SK-N-SH (cell line): ENCODE measurements around the gene PPP1R1A. TPM values are rescaled to one million over a fixed set of nuclear protein-coding genes. Genes with fewer than 3 reads are reported as not detected.

Experiments
- CTCF ChIA-PET: fragments of 300-600, 350-600 bp; formaldehyde crosslinking; extraction: SDS; loops from one replicate; lab custom pipeline; 2021; lab: Yijun Ruan, JAX
- POLR2A ChIA-PET: fragments of 350-600 bp; sonication (Branson Sonifier 250); formaldehyde crosslinking; extraction: SDS; loops from one replicate; lab custom pipeline; 2020; ENCODE audit warnings: antibody characterized with exemption, inconsistent platforms; lab: Yijun Ruan, JAX
- DNase-seq: peaks from one replicate; pipeline ENCODE4 v3.0.0; 2012
- H2AFZ ChIP-seq: fragments of 200-600 bp; sonication (generic); 2 replicates; pipeline ENCODE4 v1.8.1; 2016; ENCODE audit warnings: antibody characterized with exemption, mild to moderate bottlenecking, low read depth
- H3F3A ChIP-seq: fragments of 200-600 bp; sonication (generic); replicated peaks from 2 replicates; pipeline ENCODE3; 2016; ENCODE audit warnings: antibody characterized with exemption, mild to moderate bottlenecking; ENCODE audit not compliant: insufficient read depth
- H3K27ac ChIP-seq, 2 experiments: fragments of 200-500 bp in 1 of 2; fragments of 200-600 bp in 1 of 2; sonication (Bioruptor generic) in 1 of 2; sonication (generic), shearing (Covaris generic) in 1 of 2; 2 replicates each; pipeline versions ENCODE4 v1.5.1 to v1.6.1; 2014 to 2016; ENCODE audit warnings: low read depth in 2 of 2, inconsistent platforms in 1 of 2, low read length in 1 of 2, mild to moderate bottlenecking in 1 of 2, mixed read lengths in 1 of 2
- H3K27me3 ChIP-seq: fragments of 200-600 bp; sonication (generic), shearing (Covaris generic); 2 replicates; pipeline ENCODE4 v1.6.1; 2016; ENCODE audit warnings: mixed run types; ENCODE audit not compliant: insufficient read depth
- H3K36me3 ChIP-seq, 2 experiments: fragments of 200-500 bp in 1 of 2; fragments of 200-600 bp in 1 of 2; sonication (Bioruptor generic) in 1 of 2; sonication (generic) in 1 of 2; replicated peaks in 1 of 2; 2 replicates each; pipeline versions ENCODE3 to v1.5.1; 2014 to 2016; ENCODE audit warnings: low read length in 1 of 2, mild to moderate bottlenecking in 1 of 2; ENCODE audit not compliant: insufficient read depth in 2 of 2, control insufficient read depth in 1 of 2
- H3K4me1 ChIP-seq, 2 experiments: fragments of 200-500 bp in 1 of 2; fragments of 200-600 bp in 1 of 2; sonication (Bioruptor generic) in 1 of 2; sonication (generic), shearing (Covaris generic) in 1 of 2; 2 replicates each; pipeline versions ENCODE4 v1.5.1 to v1.6.1; 2014 to 2016; ENCODE audit warnings: low read depth in 1 of 2, low read length in 1 of 2, mixed run types in 1 of 2; ENCODE audit not compliant: insufficient read depth in 2 of 2, control insufficient read depth in 1 of 2
- H3K4me2 ChIP-seq: fragments of 200-600 bp; sonication (generic), shearing (Covaris generic); 2 replicates; pipeline ENCODE4 v1.6.1; 2017; ENCODE audit warnings: mixed run types
- H3K4me3 ChIP-seq, 2 experiments: fragments of 200-500 bp in 1 of 2; fragments of 200-600 bp in 1 of 2; sonication (Bioruptor generic) in 1 of 2; sonication (generic), shearing (Covaris generic) in 1 of 2; 2 replicates each; pipeline versions ENCODE4 v1.5.1 to v1.8.1; 2014 to 2016; ENCODE audit warnings: low read depth in 2 of 2, inconsistent platforms in 1 of 2, low read length in 1 of 2, mild to moderate bottlenecking in 1 of 2, mixed read lengths in 1 of 2, moderate library complexity in 1 of 2
- H3K79me2 ChIP-seq: fragments of 200-600 bp; sonication (generic); 2 replicates; pipeline ENCODE4 v1.8.1; 2017; ENCODE audit warnings: mild to moderate bottlenecking; ENCODE audit not compliant: insufficient read depth
- H3K9ac ChIP-seq: fragments of 200-600 bp; sonication (generic); 2 replicates; pipeline ENCODE4 v1.6.1; 2017; ENCODE audit warnings: mixed run types
- H3K9me2 ChIP-seq: fragments of 200-600 bp; sonication (generic); 2 replicates; pipeline ENCODE4 v1.6.1; 2017; ENCODE audit warnings: mixed run types
- H3K9me3 ChIP-seq: fragments of 200-600 bp; sonication (generic); 2 replicates; pipeline ENCODE4 v1.6.1; 2017; ENCODE audit warnings: mixed run types, mild to moderate bottlenecking, moderate library complexity
- H4K20me1 ChIP-seq: fragments of 200-600 bp; sonication (generic); 2 replicates; pipeline ENCODE4 v1.6.1; 2017; ENCODE audit warnings: mild to moderate bottlenecking, mixed run types; ENCODE audit not compliant: insufficient read depth
- EP300 ChIP-seq, 2 experiments: IDR thresholded peaks; 2 replicates each; pipeline versions ENCODE4 v1.4.0 to v1.6.1; 2012; ENCODE audit warnings: borderline replicate concordance in 1 of 2, low read depth in 1 of 2, low read length in 1 of 2
- FOXJ3 ChIP-seq: sonication (generic); formaldehyde crosslinking; IDR thresholded peaks from 2 replicates; pipeline ENCODE4 v1.5.1; 2020; ENCODE audit warnings: mild to moderate bottlenecking, missing genetic modification reagents
- FOXM1 ChIP-seq: IDR thresholded peaks from 2 replicates; pipeline ENCODE4 v1.4.0; 2012; ENCODE audit warnings: low read depth, mild to moderate bottlenecking
- JUND ChIP-seq: IDR thresholded peaks from 2 replicates; pipeline ENCODE4 v1.4.0; 2012
- MEF2A ChIP-seq: IDR thresholded peaks from 2 replicates; pipeline ENCODE4 v1.4.0; 2012; ENCODE audit warnings: low read depth, borderline replicate concordance
- MXI1 ChIP-seq: IDR thresholded peaks from 2 replicates; pipeline ENCODE4 v1.6.1; 2012; ENCODE audit warnings: mild to moderate bottlenecking, low read depth, low read length, improper control_type of control experiment
- NFIC ChIP-seq: IDR thresholded peaks from 2 replicates; pipeline ENCODE4 v1.4.0; 2012; ENCODE audit warnings: borderline replicate concordance
- POLR2AphosphoS5 ChIP-seq: IDR thresholded peaks from 2 replicates; pipeline ENCODE4 v1.6.1; 2012; ENCODE audit warnings: low read depth, low read length
- SIN3A ChIP-seq: IDR thresholded peaks from 2 replicates; pipeline ENCODE4 v1.6.1; 2012; ENCODE audit warnings: low read depth, mild to moderate bottlenecking, low read length, moderate library complexity, borderline replicate concordance
- SMC3 ChIP-seq: IDR thresholded peaks from 2 replicates; pipeline ENCODE4 v1.6.1; 2012; ENCODE audit warnings: low read depth, low read length, improper control_type of control experiment
- TAF1 ChIP-seq: IDR thresholded peaks from 2 replicates; pipeline ENCODE4 v1.6.1; 2012; ENCODE audit warnings: low read depth, mild to moderate bottlenecking, low read length, moderate library complexity, borderline replicate concordance
- TEAD4 ChIP-seq: IDR thresholded peaks from 2 replicates; pipeline ENCODE4 v1.4.0; 2012; ENCODE audit warnings: mild to moderate bottlenecking, borderline replicate concordance; ENCODE audit not compliant: insufficient read depth
- YY1 ChIP-seq: IDR thresholded peaks from 2 replicates; pipeline ENCODE4 v1.4.0; 2012; ENCODE audit warnings: low read depth, mild to moderate bottlenecking
- WGBS: methylation state at CpG from one replicate; pipeline ENCODE4 v1.1.6; 2017; ENCODE audit warnings: low lambda C conversion rate; 5-methylcytosine and 5-hydroxymethylcytosine counted together
- polyA plus RNA-seq, 3 experiments: library from polyadenylated mRNA; depleted of rRNA; stranded (reverse); fragments of >200 nt; gene quantifications; 2 replicates each; pipeline ENCODE4 v1.2.3, GENCODE V29; 2012
- TF ChIP-seq, protein P1 (sequence below): IDR thresholded peaks from 2 replicates; pipeline ENCODE4 v1.6.1; 2012; ENCODE audit warnings: mild to moderate bottlenecking, low read depth, low read length, moderate library complexity
- TF ChIP-seq, protein P2 (sequence below): fragments of 150-350 bp; IDR thresholded peaks from 2 replicates; pipeline ENCODE4 v1.6.1; 2016; ENCODE audit warnings: mild to moderate bottlenecking, low read depth, low read length
- TF ChIP-seq, protein P3 (sequence below): IDR thresholded peaks from 2 replicates; pipeline ENCODE4 v1.4.0; 2012; ENCODE audit warnings: low read depth, borderline replicate concordance
- TF ChIP-seq, protein P4 (sequence below): fragments of 200-600 bp; sonication (generic); IDR thresholded peaks from 2 replicates; pipeline ENCODE4 v1.6.1; 2017; ENCODE audit warnings: antibody characterized with exemption, mild to moderate bottlenecking, moderate library complexity

PPP1R1A gene
- polyA plus RNA-seq, 1 of the 3 experiments (the other 2 are of a cell fraction) = not detected

DNA sequence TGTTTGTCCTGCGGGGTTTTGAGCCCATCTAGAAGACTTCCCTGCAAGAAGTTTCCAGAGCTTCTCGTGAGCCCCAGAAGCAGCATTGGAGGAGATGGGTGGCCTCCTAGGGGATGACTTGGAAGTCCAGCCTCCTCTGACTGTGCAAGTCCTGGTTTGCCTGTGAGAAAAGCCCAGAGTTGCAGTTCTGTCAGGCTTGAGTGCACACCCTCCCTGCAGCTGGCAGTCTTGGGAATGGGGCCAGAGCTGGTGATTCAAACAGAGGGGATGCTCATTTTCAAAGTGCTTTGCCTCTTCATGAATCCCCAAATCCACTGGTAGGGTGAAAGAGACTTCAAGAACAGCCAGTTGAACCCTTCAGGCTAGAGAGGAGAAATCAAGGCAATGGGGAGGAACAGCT, 3.9 kb upstream of the PPP1R1A start:
- POLR2A ChIA-PET = no interaction called here
- H3K4me3 ChIP-seq = no peak overlapping the region
- no peak for DNase-seq

More for the DNA sequence above, 3.9 kb upstream of the PPP1R1A start:
- Histone ChIP-seq H3K79me2 (no peaks in the 10 kb centered on the region), H3F3A (no peaks in the 10 kb centered on the region), H3K9me3 (no peaks in the 10 kb centered on the region), H3K27me3 (peaks cover 68% of the 10 kb centered on the region), H2AFZ (no peak overlapping the region), H3K4me1 (no peaks in the 10 kb centered on the region), H3K36me3 (no peaks in the 10 kb centered on the region), H4K20me1 (no peaks in the 10 kb centered on the region), H3K9me2 (no peaks in the 10 kb centered on the region), H3K9ac (no peak overlapping the region), H3K4me2 (no peak overlapping the region), H3K27ac (no peak overlapping the region)
- CTCF ChIA-PET = interaction anchor here (1.2 to 1.6 kb wide), 3 partner anchors 10 to 13 kb away, joined by 3 to 9 read pairs (median 5); no protein-coding TSS in a partner anchor
- TF ChIP-seq SIN3A (no peak), MEF2A (no peak), EP300 (IDR thresholded peaks at IDR 0.05; ENCODE audit: borderline replicate concordance in 1 of 2, low read depth in 1 of 2, low read length in 1 of 2) (no peak), MXI1 (no peak), FOXJ3 (CRISPR knock-in tag) (no peak), NFIC (no peak), POLR2AphosphoS5 (no peak), YY1 (no peak), TAF1 (no peak), JUND (no peak), FOXM1 (no peak), TEAD4 (no peak), SMC3 (no peak)
- TF ChIP-seq, protein P1, sequence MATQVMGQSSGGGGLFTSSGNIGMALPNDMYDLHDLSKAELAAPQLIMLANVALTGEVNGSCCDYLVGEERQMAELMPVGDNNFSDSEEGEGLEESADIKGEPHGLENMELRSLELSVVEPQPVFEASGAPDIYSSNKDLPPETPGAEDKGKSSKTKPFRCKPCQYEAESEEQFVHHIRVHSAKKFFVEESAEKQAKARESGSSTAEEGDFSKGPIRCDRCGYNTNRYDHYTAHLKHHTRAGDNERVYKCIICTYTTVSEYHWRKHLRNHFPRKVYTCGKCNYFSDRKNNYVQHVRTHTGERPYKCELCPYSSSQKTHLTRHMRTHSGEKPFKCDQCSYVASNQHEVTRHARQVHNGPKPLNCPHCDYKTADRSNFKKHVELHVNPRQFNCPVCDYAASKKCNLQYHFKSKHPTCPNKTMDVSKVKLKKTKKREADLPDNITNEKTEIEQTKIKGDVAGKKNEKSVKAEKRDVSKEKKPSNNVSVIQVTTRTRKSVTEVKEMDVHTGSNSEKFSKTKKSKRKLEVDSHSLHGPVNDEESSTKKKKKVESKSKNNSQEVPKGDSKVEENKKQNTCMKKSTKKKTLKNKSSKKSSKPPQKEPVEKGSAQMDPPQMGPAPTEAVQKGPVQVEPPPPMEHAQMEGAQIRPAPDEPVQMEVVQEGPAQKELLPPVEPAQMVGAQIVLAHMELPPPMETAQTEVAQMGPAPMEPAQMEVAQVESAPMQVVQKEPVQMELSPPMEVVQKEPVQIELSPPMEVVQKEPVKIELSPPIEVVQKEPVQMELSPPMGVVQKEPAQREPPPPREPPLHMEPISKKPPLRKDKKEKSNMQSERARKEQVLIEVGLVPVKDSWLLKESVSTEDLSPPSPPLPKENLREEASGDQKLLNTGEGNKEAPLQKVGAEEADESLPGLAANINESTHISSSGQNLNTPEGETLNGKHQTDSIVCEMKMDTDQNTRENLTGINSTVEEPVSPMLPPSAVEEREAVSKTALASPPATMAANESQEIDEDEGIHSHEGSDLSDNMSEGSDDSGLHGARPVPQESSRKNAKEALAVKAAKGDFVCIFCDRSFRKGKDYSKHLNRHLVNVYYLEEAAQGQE = no peak
- TF ChIP-seq, protein P2, sequence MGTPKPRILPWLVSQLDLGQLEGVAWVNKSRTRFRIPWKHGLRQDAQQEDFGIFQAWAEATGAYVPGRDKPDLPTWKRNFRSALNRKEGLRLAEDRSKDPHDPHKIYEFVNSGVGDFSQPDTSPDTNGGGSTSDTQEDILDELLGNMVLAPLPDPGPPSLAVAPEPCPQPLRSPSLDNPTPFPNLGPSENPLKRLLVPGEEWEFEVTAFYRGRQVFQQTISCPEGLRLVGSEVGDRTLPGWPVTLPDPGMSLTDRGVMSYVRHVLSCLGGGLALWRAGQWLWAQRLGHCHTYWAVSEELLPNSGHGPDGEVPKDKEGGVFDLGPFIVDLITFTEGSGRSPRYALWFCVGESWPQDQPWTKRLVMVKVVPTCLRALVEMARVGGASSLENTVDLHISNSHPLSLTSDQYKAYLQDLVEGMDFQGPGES = no peak
- TF ChIP-seq, protein P3, sequence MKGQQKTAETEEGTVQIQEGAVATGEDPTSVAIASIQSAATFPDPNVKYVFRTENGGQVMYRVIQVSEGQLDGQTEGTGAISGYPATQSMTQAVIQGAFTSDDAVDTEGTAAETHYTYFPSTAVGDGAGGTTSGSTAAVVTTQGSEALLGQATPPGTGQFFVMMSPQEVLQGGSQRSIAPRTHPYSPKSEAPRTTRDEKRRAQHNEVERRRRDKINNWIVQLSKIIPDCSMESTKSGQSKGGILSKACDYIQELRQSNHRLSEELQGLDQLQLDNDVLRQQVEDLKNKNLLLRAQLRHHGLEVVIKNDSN = no peak
- TF ChIP-seq, protein P4, sequence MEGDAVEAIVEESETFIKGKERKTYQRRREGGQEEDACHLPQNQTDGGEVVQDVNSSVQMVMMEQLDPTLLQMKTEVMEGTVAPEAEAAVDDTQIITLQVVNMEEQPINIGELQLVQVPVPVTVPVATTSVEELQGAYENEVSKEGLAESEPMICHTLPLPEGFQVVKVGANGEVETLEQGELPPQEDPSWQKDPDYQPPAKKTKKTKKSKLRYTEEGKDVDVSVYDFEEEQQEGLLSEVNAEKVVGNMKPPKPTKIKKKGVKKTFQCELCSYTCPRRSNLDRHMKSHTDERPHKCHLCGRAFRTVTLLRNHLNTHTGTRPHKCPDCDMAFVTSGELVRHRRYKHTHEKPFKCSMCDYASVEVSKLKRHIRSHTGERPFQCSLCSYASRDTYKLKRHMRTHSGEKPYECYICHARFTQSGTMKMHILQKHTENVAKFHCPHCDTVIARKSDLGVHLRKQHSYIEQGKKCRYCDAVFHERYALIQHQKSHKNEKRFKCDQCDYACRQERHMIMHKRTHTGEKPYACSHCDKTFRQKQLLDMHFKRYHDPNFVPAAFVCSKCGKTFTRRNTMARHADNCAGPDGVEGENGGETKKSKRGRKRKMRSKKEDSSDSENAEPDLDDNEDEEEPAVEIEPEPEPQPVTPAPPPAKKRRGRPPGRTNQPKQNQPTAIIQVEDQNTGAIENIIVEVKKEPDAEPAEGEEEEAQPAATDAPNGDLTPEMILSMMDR = no peak
- 0% methylated on average over 2 of the region's 2 CpGs for WGBS
